K562 (cell line): ENCODE measurements around the gene P2RX3. TPM values are rescaled to one million over a fixed set of nuclear protein-coding genes. Genes with fewer than 3 reads are reported as not detected.

Experiments used
- ASH1L ChIP-seq: fragments of 450-650 bp; IDR thresholded peaks from 2 replicates; pipeline ENCODE4 v1.6.1; 2018; ENCODE audit warnings: borderline replicate concordance, mild to moderate bottlenecking, low read depth; ENCODE audit not compliant: partially characterized antibody
- CXXC5 ChIP-seq: fragments of 250-450 bp; sonication (Bioruptor Pico); IDR thresholded peaks from 2 replicates; pipeline ENCODE4 v1.8.0; 2022; ENCODE audit warnings: inconsistent platforms, mild to moderate bottlenecking, moderate library complexity
- ELF4 ChIP-seq: fragments of 450-650 bp; formaldehyde crosslinking; IDR thresholded peaks from 2 replicates; pipeline ENCODE4 v1.4.0; 2022; ENCODE audit warnings: missing genetic modification characterization
- FUS ChIP-seq: fragments of 200-400 bp; formaldehyde crosslinking; optimal IDR thresholded peaks from 2 replicates; pipeline ENCODE3; 2017; ENCODE audit warnings: low read depth, low read length
- HIVEP1 ChIP-seq: fragments of 250-450 bp; sonication (Bioruptor Pico); IDR thresholded peaks from 2 replicates; pipeline ENCODE4 v1.4.0; 2020; ENCODE audit warnings: mild to moderate bottlenecking
- KDM1A ChIP-seq, 2 experiments: fragments of 450-650 bp; IDR thresholded peaks; 2 replicates each; pipeline ENCODE4 v1.6.1; 2016; ENCODE audit warnings: mild to moderate bottlenecking in 2 of 2
- MEIS2 ChIP-seq: fragments of 450-650 bp; IDR thresholded peaks from 2 replicates; pipeline ENCODE4 v1.6.1; 2014; ENCODE audit warnings: mild to moderate bottlenecking; ENCODE audit not compliant: partially characterized antibody
- NR2F6 ChIP-seq: fragments of 450-650 bp; formaldehyde crosslinking; IDR thresholded peaks from 2 replicates; pipeline ENCODE4 v1.4.0; 2020; ENCODE audit warnings: mild to moderate bottlenecking
- RFX1 ChIP-seq: fragments of 450-650 bp; IDR thresholded peaks from 2 replicates; pipeline ENCODE4 v1.6.1; 2016; ENCODE audit warnings: mild to moderate bottlenecking, moderate library complexity
- SIN3A ChIP-seq, 2 experiments: fragments of 150-350 bp in 1 of 2; IDR thresholded peaks; 2 replicates each; pipeline ENCODE4 v1.6.1; 2011 to 2016; ENCODE audit warnings: borderline replicate concordance in 2 of 2, low read depth in 2 of 2, low read length in 2 of 2, mild to moderate bottlenecking in 2 of 2, moderate library complexity in 2 of 2; ENCODE audit not compliant: control insufficient read depth in 1 of 2
- SMAD3 ChIP-seq: fragments of 450-650 bp; formaldehyde crosslinking; conservative IDR thresholded peaks from 2 replicates; pipeline ENCODE4 v1.4.0; 2020; ENCODE audit warnings: mild to moderate bottlenecking
- SMARCE1 ChIP-seq: fragments of 450-650 bp; IDR thresholded peaks from 2 replicates; pipeline ENCODE4 v1.7.1; 2016; ENCODE audit warnings: mild to moderate bottlenecking
- SP2 ChIP-seq: IDR thresholded peaks from 2 replicates; pipeline ENCODE4 v1.6.1; 2011; ENCODE audit warnings: mild to moderate bottlenecking, low read depth, low read length, moderate library complexity; ENCODE audit not compliant: poor library complexity, severe bottlenecking; ENCODE audit errors: extremely low read depth
- SRF ChIP-seq, 2 experiments: fragments of 250-450, 450-650 bp in 1 of 2; sonication (Bioruptor Pico) in 1 of 2; sonication (generic) in 1 of 2; formaldehyde crosslinking; IDR thresholded peaks; 2 replicates each; pipeline versions ENCODE4 v1.5.0 to v1.5.1; 2020 to 2022; ENCODE audit warnings: mild to moderate bottlenecking in 1 of 2, missing genetic modification reagents in 1 of 2
- SRSF1 ChIP-seq: fragments of 200-400 bp; formaldehyde crosslinking; IDR thresholded peaks from 2 replicates; pipeline ENCODE4 v1.6.1; 2017; ENCODE audit warnings: mild to moderate bottlenecking, low read depth, low read length, moderate library complexity
- ZFP30 ChIP-seq: fragments of 250-450 bp; sonication (Bioruptor Pico); IDR thresholded peaks from 2 replicates; pipeline ENCODE4 v1.8.0; 2022; ENCODE audit warnings: moderate library complexity, mild to moderate bottlenecking, inconsistent platforms, borderline replicate concordance
- ZFX ChIP-seq: sonication (generic); formaldehyde crosslinking; IDR thresholded peaks from 2 replicates; pipeline ENCODE4 v1.8.0; 2022; ENCODE audit warnings: mild to moderate bottlenecking, missing genetic modification reagents, moderate library complexity
- ZNF197 ChIP-seq: fragments of 200-800 bp; sonication (Bioruptor generic); IDR thresholded peaks from 2 replicates; pipeline ENCODE4 v1.6.1; 2016; ENCODE audit warnings: low read depth, missing genetic modification characterization, missing compliant biosample characterization
- ZNF212 ChIP-seq: fragments of 450-650 bp; formaldehyde crosslinking; IDR thresholded peaks from 2 replicates; pipeline ENCODE4 v1.4.0; 2020; ENCODE audit warnings: mild to moderate bottlenecking
- ZNF280A ChIP-seq: fragments of 450-650 bp; IDR thresholded peaks from 2 replicates; pipeline ENCODE4 v1.6.1; 2018; ENCODE audit warnings: mild to moderate bottlenecking, low read depth; ENCODE audit not compliant: partially characterized antibody
- ZNF408 ChIP-seq: fragments of 250-450 bp; sonication (Bioruptor Pico); IDR thresholded peaks from 2 replicates; pipeline ENCODE4 v1.4.0; 2020; ENCODE audit warnings: low read depth, mild to moderate bottlenecking, moderate library complexity
- ZNF609 ChIP-seq: sonication (generic); formaldehyde crosslinking; IDR thresholded peaks from 2 replicates; pipeline ENCODE4 v1.8.1; 2023; ENCODE audit warnings: missing genetic modification reagents, mild to moderate bottlenecking, borderline replicate concordance
- polyA plus RNA-seq, 8 experiments: library from polyadenylated mRNA; depleted of rRNA in 4 of 8; stranded (reverse) in 5 of 8; unstranded in 3 of 8; fragments of >200 nt; fragmentation: Nextera tagmentation in 2 of 8; fragmentation: Illumina TruSeq in 1 of 8; extraction: Ambion mirVana in 2 of 8; extraction: Trizol in 1 of 8; gene quantifications; 2 replicates each; pipeline versions ENCODE4 v1.2.1 to v1.2.3, GENCODE V29; 2011 to 2014; ENCODE audit warnings: inconsistent platforms in 1 of 8, missing spikeins in 1 of 8
- total RNA-seq, 7 experiments: library from RNA; depleted of rRNA in 6 of 7; stranded (reverse); fragments of >200 nt in 6 of 7; fragmentation: Illumina TruSeq in 2 of 7; extraction: Trizol in 2 of 7; gene quantifications; 2 replicates each; pipeline versions ENCODE4 v1.2.1 to v1.2.3, GENCODE V29; 2011 to 2021; ENCODE audit warnings: low replicate concordance in 1 of 7

P2RX3 gene
- total and polyA plus RNA-seq, 9 of the 15 experiments (the other 6 are each of a cell fraction or from before 2014, with no cell fraction given) = not detected

GRCh38 chr11:57322256-57323166, 15.6 kb upstream of the P2RX3 start (continued):
- TF ChIP-seq SIN3A (IDR thresholded peaks at IDR 0.05; ENCODE audit: borderline replicate concordance in 2 of 2, control insufficient read depth in 1 of 2, low read depth in 2 of 2, low read length in 2 of 2) (no peak), NR2F6 (CRISPR knock-in tag) (no peak), SRSF1 (no peak), MEIS2 (no peak), ZFX (peak; percentile 80), ELF4 (CRISPR knock-in tag) (peak; percentile 55; the same call in 1 of the 2 replicates), ZNF212 (CRISPR knock-in tag) (no peak), ZNF197 (CRISPR knock-in tag) (no peak), ZNF609 (CRISPR knock-in tag) (no peak), SMAD3 (CRISPR knock-in tag) (no peak), SMARCE1 (peak; percentile 28; the same call in 1 of the 2 replicates), SP2 (no peak), ASH1L (no peak), SRF (CRISPR knock-in tag; IDR thresholded peaks at IDR 0.05) (no peak; a peak in 1 of 4 replicates), ZFP30 (CRISPR knock-in tag) (no peak), ZNF408 (CRISPR knock-in tag) (no peak), RFX1 (peak; percentile 93), CXXC5 (0 out of 2 replicates have a peak, but pooled peaks have one; percentile 39), ZNF280A (no peak), FUS (no peak), HIVEP1 (no peak), KDM1A (IDR thresholded peaks at IDR 0.05) (peak in 1 of 2 experiments; percentile 16; a peak in 1 of 4 replicates)
